ENCODE data around the gene SNTA1. TPM values are rescaled to one million over a fixed set of nuclear protein-coding genes. Genes with fewer than 3 reads are reported as not detected.

SNTA1 gene
- total RNA-seq, 2 experiments from 2014 or later, result 36.6 to 44.8 TPM

GRCh38 chr20:33373735-33374605 is 69.6 kb downstream of the SNTA1 start:
- intact Hi-C loops (cut with micrococcal nuclease; ENCODE audit: unreplicated experiment), result no loop called here

GRCh38 chr20:33372993-33373441 is 70.5 kb downstream of the SNTA1 start:
- no peaks in the 10 kb centered on the region for H4K20me1 ChIP-seq (ENCODE audit: insufficient read depth, low read length)
- intact Hi-C loops (cut with micrococcal nuclease; ENCODE audit: unreplicated experiment), result no loop called here
- no peaks in the 10 kb centered on the region for H3K4me1 ChIP-seq (ENCODE audit: insufficient read depth, low read length, poor library complexity, severe bottlenecking)
- H3K36me3 ChIP-seq (ENCODE audit: insufficient read depth, low read length), result peaks cover 77% of the 10 kb centered on the region
- H3K4me2 ChIP-seq (ENCODE audit: low read length), result no peak overlapping the region
- POLR2A ChIA-PET, result interaction anchor here (1.0 kb wide), 1 partner anchor 12 kb away, joined by 3 read pairs; no protein-coding TSS in a partner anchor
- TSS peak; percentile 51 for BruUV-seq (replicated peaks)
- H3K79me2 ChIP-seq (ENCODE audit: insufficient read depth, low read depth, low read length), result no peaks in the 10 kb centered on the region
- H3K9me3 ChIP-seq (ENCODE audit: low read length), result no peaks in the 10 kb centered on the region
- no peak overlapping the region for H3K27ac ChIP-seq (ENCODE audit: low read depth, low read length, poor library complexity, severe bottlenecking)
- no peak overlapping the region for H2AFZ ChIP-seq (ENCODE audit: low read length)
- H3K9me2 ChIP-seq (ENCODE audit: insufficient read depth, low read length), result no peaks in the 10 kb centered on the region
- no peak for DNase-seq (ENCODE audit: low spot score)
- H3K4me3 ChIP-seq (ENCODE audit: low read depth, low read length, poor library complexity, severe bottlenecking), result no peak overlapping the region
- TF ChIP-seq EZH2phosphoT487 (IDR thresholded peaks at IDR 0.05; ENCODE audit: borderline replicate concordance, low read depth, low read length), result no peak
- TF ChIP-seq CTCF (conservative IDR thresholded peaks at IDR 0.05; ENCODE audit: low read length), result no peak
- CTCF ChIA-PET (ENCODE audit: unreplicated experiment), result no interaction called here

More at GRCh38 chr20:33373735-33374605, 69.6 kb downstream of the SNTA1 start:
- no peak overlapping the region for H3K4me3 ChIP-seq (ENCODE audit: low read depth, low read length, poor library complexity, severe bottlenecking)
- BruUV-seq (replicated peaks), result no TSS peak
- H4K20me1 ChIP-seq (ENCODE audit: insufficient read depth, low read length), result no peaks in the 10 kb centered on the region
- no peaks in the 10 kb centered on the region for H3K9me3 ChIP-seq (ENCODE audit: low read length)
- no peaks in the 10 kb centered on the region for H3K4me1 ChIP-seq (ENCODE audit: insufficient read depth, low read length, poor library complexity, severe bottlenecking)
- TF ChIP-seq EZH2phosphoT487 (IDR thresholded peaks at IDR 0.05; ENCODE audit: borderline replicate concordance, low read depth, low read length), result no peak
- no peak for TF ChIP-seq CTCF (conservative IDR thresholded peaks at IDR 0.05; ENCODE audit: low read length)
- H3K9me2 ChIP-seq (ENCODE audit: insufficient read depth, low read length), result no peaks in the 10 kb centered on the region
- ChIA-PET POLR2A (interaction anchor here (1.0 kb wide), 1 partner anchor 11 kb away, joined by 3 read pairs; no protein-coding TSS in a partner anchor), CTCF (ENCODE audit: unreplicated experiment) (no interaction called here)
- no peak overlapping the region for H2AFZ ChIP-seq (ENCODE audit: low read length)
- peaks cover 77% of the 10 kb centered on the region for H3K36me3 ChIP-seq (ENCODE audit: insufficient read depth, low read length)
- no peak overlapping the region for H3K4me2 ChIP-seq (ENCODE audit: low read length)
- DNase-seq (ENCODE audit: low spot score), result no peak
- no peak overlapping the region for H3K27ac ChIP-seq (ENCODE audit: low read depth, low read length, poor library complexity, severe bottlenecking)
- H3K79me2 ChIP-seq (ENCODE audit: insufficient read depth, low read depth, low read length), result no peaks in the 10 kb centered on the region

- Histone ChIP-seq H3K4me2 (ENCODE audit: low read length) (no peak overlapping the region), H3K9me2 (ENCODE audit: insufficient read depth, low read length) (no peaks in the 10 kb centered on the region), H3K36me3 (ENCODE audit: insufficient read depth, low read length) (peaks cover 89% of the 10 kb centered on the region), H3K9me3 (ENCODE audit: low read length) (no peaks in the 10 kb centered on the region), H2AFZ (ENCODE audit: low read length) (no peak overlapping the region), H3K4me3 (ENCODE audit: low read depth, low read length, poor library complexity, severe bottlenecking) (no peak overlapping the region), H3K4me1 (ENCODE audit: insufficient read depth, low read length, poor library complexity, severe bottlenecking) (no peaks in the 10 kb centered on the region), H3K79me2 (ENCODE audit: insufficient read depth, low read depth, low read length) (no peaks in the 10 kb centered on the region), H3K27ac (ENCODE audit: low read depth, low read length, poor library complexity, severe bottlenecking) (no peak overlapping the region), H4K20me1 (ENCODE audit: insufficient read depth, low read length) (no peaks in the 10 kb centered on the region)
- ChIA-PET CTCF (ENCODE audit: unreplicated experiment) (no interaction called here), POLR2A (no interaction called here)
- DNase-seq (ENCODE audit: low spot score), result no peak
- no peak for TF ChIP-seq EZH2phosphoT487 (IDR thresholded peaks at IDR 0.05; ENCODE audit: borderline replicate concordance, low read depth, low read length)
- no peak for TF ChIP-seq CTCF (conservative IDR thresholded peaks at IDR 0.05; ENCODE audit: low read length)
- intact Hi-C loops (cut with micrococcal nuclease; ENCODE audit: unreplicated experiment), result no loop called here
- no TSS peak for BruUV-seq (replicated peaks)
Measured at GRCh38 chr20:33370291-33370690, 73.3 kb downstream of the SNTA1 start.

Data from OCI-LY7 (cell line).